ENCODE results near the gene SNRNP48.

Gene SNRNP48

DNA sequence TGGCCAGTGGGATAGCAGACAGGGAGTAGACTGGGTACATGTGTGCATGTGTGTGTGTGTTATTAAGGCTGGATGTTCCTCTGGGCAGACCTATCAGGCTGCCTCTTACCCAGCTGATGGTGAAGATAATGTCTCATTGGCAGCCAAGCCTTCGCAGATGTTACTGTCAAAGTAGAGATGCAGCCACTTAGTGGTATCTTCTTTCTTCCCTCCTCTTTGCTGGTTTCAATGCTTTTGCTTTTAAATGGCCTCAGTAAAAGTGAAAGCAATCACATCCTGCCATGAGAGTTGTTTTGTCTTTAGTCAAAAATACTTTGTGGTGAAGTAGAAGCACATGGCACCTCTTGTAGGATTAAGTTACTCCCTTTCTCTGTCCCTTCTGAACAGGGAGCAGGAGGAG is 57.5 kb downstream of the SNRNP48 start:
- DNase-seq: no peak

- DNase-seq: no peak
Observed at GRCh38 chr6:7649037-7649810, 59.2 kb downstream of the SNRNP48 start.

DNA sequence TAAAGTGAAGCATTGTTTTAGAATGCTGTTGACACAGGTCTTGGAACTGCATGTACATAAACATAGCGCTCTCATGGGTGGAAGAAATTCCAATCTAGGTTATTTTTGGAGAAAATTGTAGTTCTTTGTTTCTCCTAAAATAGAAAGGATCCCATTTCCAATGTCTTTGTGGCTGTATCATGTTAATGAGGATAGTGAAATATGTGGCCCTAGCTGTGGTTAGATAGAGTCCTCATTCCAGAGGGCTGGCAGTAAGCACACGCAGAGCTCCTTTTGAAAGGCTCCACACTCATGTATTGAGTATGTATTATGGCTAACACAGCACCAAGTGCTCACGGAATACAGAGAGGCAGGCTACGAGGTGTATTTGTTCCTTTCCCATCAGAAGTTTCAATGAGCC is 60.9 kb downstream of the SNRNP48 start:
- no peak for DNase-seq

DNA sequence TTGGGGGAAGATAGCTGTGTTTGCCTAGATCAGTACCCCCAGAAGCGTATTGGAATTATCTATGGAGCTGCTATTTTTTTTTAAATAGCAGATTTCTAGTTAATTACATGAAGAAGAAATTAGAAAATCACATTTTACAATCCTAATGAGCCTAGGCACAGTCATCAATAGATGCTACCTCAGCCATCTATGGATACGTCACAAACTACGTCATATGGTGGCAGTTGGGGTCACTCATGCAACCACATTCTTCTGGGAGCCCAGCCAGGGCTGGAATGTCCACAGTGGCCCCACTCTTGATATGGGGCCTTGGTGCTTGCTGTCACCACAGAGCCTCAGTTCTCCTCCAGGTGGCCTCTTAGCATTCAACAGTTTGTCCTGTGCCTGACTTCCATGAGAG is 63.0 kb downstream of the SNRNP48 start:
- no peak for DNase-seq

DNA sequence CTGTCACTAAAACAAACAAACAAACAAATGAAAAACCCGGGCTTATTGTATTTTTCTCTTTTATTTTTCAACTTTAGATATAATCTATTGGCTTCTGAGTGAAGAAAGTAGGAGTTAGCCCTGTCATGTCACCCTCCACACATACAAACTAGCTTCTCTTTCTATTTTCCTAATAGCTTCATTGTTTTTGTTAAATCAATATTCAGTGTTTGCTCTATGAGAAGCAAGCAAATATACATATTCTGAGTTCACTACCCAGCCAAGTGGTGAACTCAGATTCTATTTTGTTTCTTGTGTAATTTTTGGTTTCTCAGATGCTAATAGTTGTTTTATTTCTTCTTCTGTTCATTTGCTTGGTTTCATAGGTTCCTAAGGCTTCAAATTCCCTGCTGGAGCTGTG is 66.4 kb downstream of the SNRNP48 start:
- DNase-seq: no peak

GRCh38 chr6:7658543-7658942 is 68.5 kb downstream of the SNRNP48 start:
- no peak for DNase-seq

- DNase-seq: no peak
Observed at GRCh38 chr6:7661364-7661763, 71.4 kb downstream of the SNRNP48 start.

Data from stimulated activated CD4-positive, alpha-beta T cell treated with anti-CD3 and anti-CD28 coated beads, Interleukin-4, amount 100 ng/mL, for 24 hours (primary cell).